Measurements from ENCODE around the gene CACNB2. TPM values are rescaled to one million over a fixed set of nuclear protein-coding genes. Genes with fewer than 3 reads are reported as not detected.

The CACNB2 gene
- total RNA-seq: 10 to 100 TPM in 1 of 4 donors, 1 to 10 TPM in 2, under 1 TPM in 1; 0.81 to 13.9 (median 4.5) TPM

GRCh38 chr10:18140149-18140956, at the start of gene CACNB2:
TSS of gene CACNB2 (plus strand) at chr10:18140424.
- TF ChIP-seq POLR2A (IDR thresholded peaks at IDR 0.05) (peak in 1 of 2 donors; percentile 12), CTCF (IDR thresholded peaks at IDR 0.05) (peak in 1 of 6 experiments; percentile 17)
- Histone ChIP-seq H3K4me3 (replicated peaks in 1 of 3) (peak within 1 kb of the TSS; percentile 40 to 50 (median 44)), H3K36me3 (no peaks in the 10 kb centered on the region), H3K27ac (peak within 1 kb of the TSS in 1 of 3 donors; percentile 16), H3K9me3 (no peaks in the 10 kb centered on the region), H3K4me1 (peaks cover 0 to 7% of the 10 kb centered on the region in 2 donors), H3K27me3 (no peaks in the 10 kb centered on the region)
- 1 to 4% methylated on average over 18 to 33 of the region's 100 CpGs for WGBS, 2 donors
- intact Hi-C loops (cut with DNase I): no loop called here
- DNase-seq: peak; percentile 54 to 82

- no peaks in the 10 kb centered on the region for H3K36me3 ChIP-seq
- DNase-seq: no peak
- intact Hi-C loops (cut with DNase I): no loop called here
- H3K27me3 ChIP-seq: no peaks in the 10 kb centered on the region
- 85 to 87% methylated on average over 4 of the region's 4 CpGs for WGBS, 2 donors
- H3K4me3 ChIP-seq (replicated peaks in 1 of 3): no peak overlapping the region
- H3K4me1 ChIP-seq: no peaks in the 10 kb centered on the region
- TF ChIP-seq CTCF (IDR thresholded peaks at IDR 0.05): no peak
- no peak overlapping the region for H3K27ac ChIP-seq
- H3K9me3 ChIP-seq: no peaks in the 10 kb centered on the region
These were observed 45.9 kb upstream of the CACNB2 start for GRCh38 chr10:18094332-18094731.

GRCh38 chr10:18094793-18095192, 45.4 kb upstream of the CACNB2 start:
- WGBS, 2 donors: 93 to 97% methylated on average over 2 of the region's 2 CpGs
- intact Hi-C loops (cut with DNase I): no loop called here
- DNase-seq: no peak
- Histone ChIP-seq H3K9me3 (no peaks in the 10 kb centered on the region), H3K4me1 (no peaks in the 10 kb centered on the region), H3K4me3 (replicated peaks in 1 of 3) (no peak overlapping the region), H3K36me3 (no peaks in the 10 kb centered on the region), H3K27me3 (no peaks in the 10 kb centered on the region), H3K27ac (no peak overlapping the region)
- TF ChIP-seq CTCF (IDR thresholded peaks at IDR 0.05) (no peak), POLR2A (IDR thresholded peaks at IDR 0.05) (no peak)

GRCh38 chr10:18097524-18097923, 42.7 kb upstream of the CACNB2 start:
- WGBS, 2 donors: 89 to 91% methylated on average over 2 of the region's 2 CpGs
- H3K4me1 ChIP-seq: no peaks in the 10 kb centered on the region
- H3K27me3 ChIP-seq: no peaks in the 10 kb centered on the region
- H3K9me3 ChIP-seq: no peaks in the 10 kb centered on the region
- DNase-seq: no peak
- H3K36me3 ChIP-seq: no peaks in the 10 kb centered on the region
- no peak overlapping the region for H3K27ac ChIP-seq
- intact Hi-C loops (cut with DNase I): no loop called here
- no peak overlapping the region for H3K4me3 ChIP-seq (replicated peaks in 1 of 3)
- TF ChIP-seq CTCF (IDR thresholded peaks at IDR 0.05) (no peak), POLR2A (IDR thresholded peaks at IDR 0.05) (no peak)

GRCh38 chr10:18098201-18098600, 42.0 kb upstream of the CACNB2 start:
- intact Hi-C loops (cut with DNase I): no loop called here
- TF ChIP-seq CTCF (IDR thresholded peaks at IDR 0.05) (no peak), POLR2A (IDR thresholded peaks at IDR 0.05) (no peak)
- 87 to 88% methylated on average over 3 of the region's 3 CpGs for WGBS, 2 donors
- no peak for DNase-seq
- no peaks in the 10 kb centered on the region for H3K36me3 ChIP-seq
- no peaks in the 10 kb centered on the region for H3K27me3 ChIP-seq
- H3K4me1 ChIP-seq: no peaks in the 10 kb centered on the region
- H3K9me3 ChIP-seq: no peaks in the 10 kb centered on the region
- no peak overlapping the region for H3K27ac ChIP-seq
- no peak overlapping the region for H3K4me3 ChIP-seq (replicated peaks in 1 of 3)
